ENCODE data around the gene NKTR. TPM values are rescaled to one million over a fixed set of nuclear protein-coding genes. Genes with fewer than 3 reads are reported as not detected.
A peak's percentile ranks its signal among the peaks of the same experiment; 100 is the strongest.

The NKTR gene
- total and polyA plus RNA-seq, 9 of the 15 experiments (the other 6 are each of a cell fraction or from before 2014, with no cell fraction given) = 19.7 to 123 (median 92.6) TPM

GRCh38 chr3:42600111-42600957, at the start of gene NKTR (continued):
- TF ChIP-seq MGA (IDR thresholded peaks at IDR 0.05) = peak; percentile 81
- no peak for TF ChIP-seq NFATC3 (IDR thresholded peaks at IDR 0.05)
- no peak for TF ChIP-seq RFX5 (IDR thresholded peaks at IDR 0.05; ENCODE audit: low read depth, low read length)
- peak; percentile 49 for TF ChIP-seq FOXM1 (IDR thresholded peaks at IDR 0.05; ENCODE audit: low read depth)
- TF ChIP-seq FOXM1 (CRISPR knock-in tag; IDR thresholded peaks at IDR 0.05; ENCODE audit: low read depth) = peak; percentile 78; the same call in 1 of the 2 replicates
- TF ChIP-seq NFRKB (IDR thresholded peaks at IDR 0.05; ENCODE audit: low read depth) = peak; percentile 76
- peak; percentile 98 for TF ChIP-seq CREB3L1 (IDR thresholded peaks at IDR 0.05; ENCODE audit: borderline replicate concordance, low read depth)
- TF ChIP-seq VEZF1 (CRISPR knock-in tag; IDR thresholded peaks at IDR 0.05) = peak; percentile 99
- TF ChIP-seq DPF2 (IDR thresholded peaks at IDR 0.05) = 0 out of 2 replicates have a peak, but pooled peaks have one; percentile 55
- no peak for TF ChIP-seq ZNF444 (CRISPR knock-in tag; IDR thresholded peaks at IDR 0.05)
- TF ChIP-seq IRF2 (CRISPR knock-in tag; IDR thresholded peaks at IDR 0.05) = no peak
- TF ChIP-seq TCF7 (IDR thresholded peaks at IDR 0.05; ENCODE audit: borderline replicate concordance) = peak; percentile 95
- peak; percentile 91 for TF ChIP-seq KDM5B (IDR thresholded peaks at IDR 0.05; ENCODE audit: insufficient replicate concordance, low read depth, low read length)
- TF ChIP-seq ZNF324 (CRISPR knock-in tag; IDR thresholded peaks at IDR 0.05) = no peak

Data from K562 (cell line).